Measurements from ENCODE around the gene YEATS2. TPM values are rescaled to one million over a fixed set of nuclear protein-coding genes. Genes with fewer than 3 reads are reported as not detected.

YEATS2 gene
- total RNA-seq, 1 donor from 2014 or later = 45.3 TPM

GRCh38 chr3:183766745-183767606, 69.4 kb downstream of the YEATS2 start:
- H3K4me1 Mint-ChIP-seq (ENCODE audit: low read depth, unreplicated experiment) = peaks cover 9% of the 10 kb centered on the region
- Histone ChIP-seq H3K4me2 (ENCODE audit: low read length) (no peak overlapping the region), H3K79me2 (ENCODE audit: insufficient read depth, low read length) (no peaks in the 10 kb centered on the region), H3K4me1 (ENCODE audit: insufficient read depth, low read length) (peaks cover 13% of the 10 kb centered on the region), H2AFZ (ENCODE audit: low read depth, low read length) (no peak overlapping the region), H3K27ac (ENCODE audit: low read depth, low read length) (no peak overlapping the region), H3K9me3 (ENCODE audit: insufficient read depth, low read depth, low read length) (no peaks in the 10 kb centered on the region), H3K4me3 (ENCODE audit: insufficient read depth, low read depth, low read length) (no peak overlapping the region), H3K9ac (ENCODE audit: low read length) (no peak overlapping the region), H3K27me3 (ENCODE audit: insufficient read depth, low read length) (no peaks in the 10 kb centered on the region), H3K36me3 (ENCODE audit: insufficient read depth, low read length) (peaks cover 31% of the 10 kb centered on the region), H4K20me1 (ENCODE audit: insufficient read depth, low read length) (peaks cover 17% of the 10 kb centered on the region)
- TF ChIP-seq EZH2 (IDR thresholded peaks at IDR 0.05; ENCODE audit: insufficient read depth, low read length) = no peak
- peak; percentile 77 for TF ChIP-seq CTCF (IDR thresholded peaks at IDR 0.05; ENCODE audit: insufficient read depth, low read depth, low read length)
- no peaks in the 10 kb centered on the region for H3K27me3 Mint-ChIP-seq (ENCODE audit: low read depth, unreplicated experiment)
- H3K27ac Mint-ChIP-seq (ENCODE audit: unreplicated experiment) = no peak overlapping the region
- H3K36me3 Mint-ChIP-seq (ENCODE audit: low read depth, unreplicated experiment) = peaks cover 15% of the 10 kb centered on the region
- DNase-seq (ENCODE audit: low read depth) (peak; percentile 51), FAIRE-seq (no peak)
- no peak overlapping the region for H3K4me3 Mint-ChIP-seq (ENCODE audit: unreplicated experiment)
- H3K9me3 Mint-ChIP-seq (ENCODE audit: unreplicated experiment) = no peaks in the 10 kb centered on the region

GRCh38 chr3:183768114-183768513, 70.5 kb downstream of the YEATS2 start:
- peaks cover 17% of the 10 kb centered on the region for H4K20me1 ChIP-seq (ENCODE audit: insufficient read depth, low read length)
- peaks cover 13% of the 10 kb centered on the region for H3K4me1 ChIP-seq (ENCODE audit: insufficient read depth, low read length)
- H3K79me2 ChIP-seq (ENCODE audit: insufficient read depth, low read length) = no peaks in the 10 kb centered on the region
- H3K4me3 ChIP-seq (ENCODE audit: insufficient read depth, low read depth, low read length) = no peak overlapping the region
- DNase-seq (ENCODE audit: low read depth) (no peak), FAIRE-seq (no peak)
- no peak overlapping the region for H2AFZ ChIP-seq (ENCODE audit: low read depth, low read length)
- peaks cover 32% of the 10 kb centered on the region for H3K36me3 ChIP-seq (ENCODE audit: insufficient read depth, low read length)
- no peak overlapping the region for H3K27ac ChIP-seq (ENCODE audit: low read depth, low read length)
- Mint-ChIP-seq H3K9me3 (ENCODE audit: unreplicated experiment) (no peaks in the 10 kb centered on the region), H3K27ac (ENCODE audit: unreplicated experiment) (no peak overlapping the region), H3K36me3 (ENCODE audit: low read depth, unreplicated experiment) (peaks cover 10% of the 10 kb centered on the region), H3K4me1 (ENCODE audit: low read depth, unreplicated experiment) (peaks cover 9% of the 10 kb centered on the region), H3K27me3 (ENCODE audit: low read depth, unreplicated experiment) (no peaks in the 10 kb centered on the region), H3K4me3 (ENCODE audit: unreplicated experiment) (no peak overlapping the region)
- H3K9me3 ChIP-seq (ENCODE audit: insufficient read depth, low read depth, low read length) = no peaks in the 10 kb centered on the region
- H3K4me2 ChIP-seq (ENCODE audit: low read length) = no peak overlapping the region
- TF ChIP-seq EZH2 (IDR thresholded peaks at IDR 0.05; ENCODE audit: insufficient read depth, low read length) (no peak), CTCF (IDR thresholded peaks at IDR 0.05; ENCODE audit: insufficient read depth, low read depth, low read length) (no peak)
- H3K9ac ChIP-seq (ENCODE audit: low read length) = no peak overlapping the region
- H3K27me3 ChIP-seq (ENCODE audit: insufficient read depth, low read length) = no peaks in the 10 kb centered on the region

GRCh38 chr3:183769453-183769852, 71.9 kb downstream of the YEATS2 start:
- H3K4me1 ChIP-seq (ENCODE audit: insufficient read depth, low read length) = peaks cover 13% of the 10 kb centered on the region
- DNase-seq (ENCODE audit: low read depth) = no peak
- no peak for FAIRE-seq
- no peaks in the 10 kb centered on the region for H3K27me3 ChIP-seq (ENCODE audit: insufficient read depth, low read length)
- Mint-ChIP-seq H3K36me3 (ENCODE audit: low read depth, unreplicated experiment) (peaks cover 17% of the 10 kb centered on the region), H3K9me3 (ENCODE audit: unreplicated experiment) (no peaks in the 10 kb centered on the region), H3K27ac (ENCODE audit: unreplicated experiment) (no peak overlapping the region), H3K4me3 (ENCODE audit: unreplicated experiment) (no peak overlapping the region), H3K4me1 (ENCODE audit: low read depth, unreplicated experiment) (peaks cover 9% of the 10 kb centered on the region), H3K27me3 (ENCODE audit: low read depth, unreplicated experiment) (no peaks in the 10 kb centered on the region)
- TF ChIP-seq CTCF (IDR thresholded peaks at IDR 0.05; ENCODE audit: insufficient read depth, low read depth, low read length) (no peak), EZH2 (IDR thresholded peaks at IDR 0.05; ENCODE audit: insufficient read depth, low read length) (no peak)
- no peaks in the 10 kb centered on the region for H3K9me3 ChIP-seq (ENCODE audit: insufficient read depth, low read depth, low read length)
- H3K4me2 ChIP-seq (ENCODE audit: low read length) = no peak overlapping the region
- H3K36me3 ChIP-seq (ENCODE audit: insufficient read depth, low read length) = peaks cover 36% of the 10 kb centered on the region
- H3K79me2 ChIP-seq (ENCODE audit: insufficient read depth, low read length) = no peaks in the 10 kb centered on the region
- H3K27ac ChIP-seq (ENCODE audit: low read depth, low read length) = no peak overlapping the region
- H3K9ac ChIP-seq (ENCODE audit: low read length) = no peak overlapping the region
- peaks cover 17% of the 10 kb centered on the region for H4K20me1 ChIP-seq (ENCODE audit: insufficient read depth, low read length)
- no peak overlapping the region for H3K4me3 ChIP-seq (ENCODE audit: insufficient read depth, low read depth, low read length)
- H2AFZ ChIP-seq (ENCODE audit: low read depth, low read length) = no peak overlapping the region

All from astrocyte (in vitro differentiated cells and primary cell).